MV-4-11 (cell line): ENCODE measurements around the gene EPB41L2.
"Not testable (repeated sequence)": the region's sequence is repeated elsewhere in the genome, so short reads cannot be mapped to it uniquely, and the experiment has no call there.

Experiments used
- DNase-seq: peaks from one replicate; lab custom pipeline; 2025; lab: John Stamatoyannopoulos, UW

EPB41L2 gene

DNA sequence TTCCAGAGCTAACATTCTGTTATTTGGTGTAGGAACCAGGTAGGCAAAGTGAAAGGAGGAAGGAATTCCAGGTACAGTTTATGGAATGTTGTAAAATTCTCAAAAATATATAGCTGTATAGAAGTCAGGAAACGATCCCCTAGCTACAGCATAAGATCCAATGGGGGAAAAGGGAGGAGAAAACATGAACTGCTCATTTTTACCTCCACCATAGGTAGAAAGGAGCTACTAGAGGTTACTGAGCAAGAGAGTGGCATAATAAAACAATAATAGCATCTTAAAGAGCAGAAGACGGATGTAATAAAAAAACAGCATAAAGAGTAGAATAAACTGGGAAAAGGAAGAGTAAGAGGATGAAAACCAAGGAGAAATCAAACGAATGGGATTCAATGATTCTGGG, 26.9 kb downstream of the EPB41L2 start:
- no peak for DNase-seq

- DNase-seq, result no peak
Measured at GRCh38 chr6:131035582-131035981, 27.5 kb downstream of the EPB41L2 start.

- DNase-seq, result no peak
Measured at GRCh38 chr6:131033631-131034030, 29.4 kb downstream of the EPB41L2 start.

DNA sequence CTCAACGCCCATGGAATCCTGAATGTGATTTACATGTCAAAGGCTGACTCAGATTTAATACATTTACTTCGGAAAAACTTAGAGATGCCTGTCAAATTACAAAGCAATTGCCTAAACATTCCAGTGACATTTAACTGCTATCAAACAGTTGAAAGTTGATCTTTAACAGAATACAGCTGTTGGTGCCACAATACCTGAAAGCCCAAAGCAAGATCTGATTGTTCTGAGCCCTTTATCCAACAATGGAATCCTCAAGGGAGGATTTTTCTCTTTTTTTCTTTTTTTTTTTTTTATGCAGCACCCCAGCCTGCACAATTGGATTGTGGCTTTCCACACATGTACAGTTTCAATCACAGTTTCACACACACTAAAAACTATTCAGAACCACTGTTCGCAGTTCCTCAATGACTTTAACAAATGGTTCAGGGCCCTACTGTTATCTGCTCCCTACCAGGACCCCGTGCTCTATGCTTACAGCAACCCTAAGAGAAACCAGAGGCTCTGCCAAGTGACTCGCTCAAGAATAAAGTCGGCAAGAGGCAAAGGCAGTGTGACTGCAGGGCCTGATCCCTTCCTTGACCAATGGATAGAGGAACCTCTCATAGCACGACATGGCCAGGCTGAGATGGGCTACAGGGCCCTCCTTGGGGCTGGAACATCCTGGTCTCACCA, 33.3 kb downstream of the EPB41L2 start:
- no peak for DNase-seq

DNA sequence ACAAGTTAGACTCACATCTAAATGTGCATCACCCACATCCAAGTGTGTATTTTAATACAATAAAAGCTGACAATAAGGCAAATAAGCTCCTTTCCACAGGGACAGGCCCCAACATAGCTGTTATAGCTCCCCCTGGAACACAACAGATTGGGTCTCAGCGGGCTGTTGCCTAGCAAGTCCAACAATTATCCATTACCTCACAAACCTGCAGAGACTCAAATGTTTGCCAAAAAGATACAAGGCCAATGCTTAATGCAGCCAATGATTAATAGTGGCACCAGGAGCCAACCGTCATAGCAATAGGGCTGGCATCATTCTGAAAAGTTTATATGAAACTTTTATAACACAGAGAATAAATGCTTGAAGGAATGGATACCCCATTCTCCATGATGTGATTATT, 35.7 kb downstream of the EPB41L2 start:
- DNase-seq, result no peak

DNA sequence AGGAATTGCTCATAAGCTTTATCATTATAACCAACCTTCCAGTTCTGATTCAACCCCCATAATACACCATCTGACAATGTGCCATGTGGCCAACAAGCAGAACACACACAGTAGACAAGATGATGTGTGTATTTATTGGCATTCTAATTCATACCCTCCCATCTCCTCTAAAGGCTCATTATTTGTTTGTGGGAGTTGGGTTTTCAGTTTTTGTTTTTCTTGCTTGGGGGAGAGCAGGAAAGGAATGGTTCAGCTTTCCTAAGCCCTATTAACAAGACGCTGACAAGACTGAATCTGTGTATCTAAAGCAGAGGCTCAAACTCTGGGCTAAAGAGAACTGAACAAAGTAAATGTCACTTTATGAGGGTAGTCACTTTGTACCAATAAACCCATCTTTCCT, 36.8 kb downstream of the EPB41L2 start:
- no peak for DNase-seq

DNA sequence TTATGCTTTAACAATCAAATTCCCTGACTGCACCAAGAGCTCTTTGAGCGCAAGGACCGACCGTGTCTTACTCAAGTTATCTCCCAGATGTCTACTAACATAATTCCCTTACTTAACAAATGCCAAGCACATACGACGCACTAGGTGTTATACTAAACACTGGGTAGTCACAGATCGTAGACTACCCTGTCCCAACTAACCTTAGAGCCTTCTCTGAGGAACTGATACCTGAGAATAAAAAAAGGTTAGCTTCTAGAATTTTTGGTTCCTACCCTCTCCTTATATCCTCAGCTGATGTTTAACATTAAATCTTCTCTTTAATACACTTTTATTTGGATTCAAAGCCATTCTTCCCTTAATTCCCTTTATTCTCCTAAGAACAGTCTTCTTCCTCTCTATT, 38.5 kb downstream of the EPB41L2 start:
- no peak for DNase-seq

DNA sequence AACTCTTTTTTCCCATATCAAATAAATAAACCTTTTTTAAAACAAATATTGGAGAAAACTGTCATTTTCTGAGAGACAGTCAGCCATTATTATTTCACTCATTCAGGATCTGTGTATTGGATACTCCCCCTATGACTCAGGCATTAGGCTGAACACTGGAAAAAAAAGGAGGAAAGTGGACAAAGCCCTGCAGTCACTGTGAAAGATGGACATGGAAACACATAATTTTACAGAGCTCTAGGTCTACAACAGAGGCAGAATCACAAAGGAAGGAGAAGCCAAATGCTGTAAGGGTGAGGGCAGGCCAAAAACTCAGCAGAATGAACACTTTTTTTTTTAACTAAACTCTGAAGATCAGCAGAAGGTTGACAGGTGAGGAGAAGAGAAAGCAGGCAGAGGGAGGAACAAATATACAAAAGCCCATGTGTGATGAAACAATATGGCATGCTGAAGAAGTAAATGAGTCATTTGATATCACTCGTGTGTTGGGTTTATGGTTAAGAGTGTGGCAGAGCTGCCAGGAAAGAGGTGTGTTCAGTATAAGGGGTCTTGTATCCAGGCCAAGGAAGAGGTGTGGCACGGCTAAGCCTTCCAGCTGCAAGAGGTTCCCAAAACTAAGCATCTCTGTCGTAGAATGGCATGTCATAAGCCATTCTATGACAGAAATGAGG, 39.1 kb downstream of the EPB41L2 start:
- DNase-seq, result no peak

DNA sequence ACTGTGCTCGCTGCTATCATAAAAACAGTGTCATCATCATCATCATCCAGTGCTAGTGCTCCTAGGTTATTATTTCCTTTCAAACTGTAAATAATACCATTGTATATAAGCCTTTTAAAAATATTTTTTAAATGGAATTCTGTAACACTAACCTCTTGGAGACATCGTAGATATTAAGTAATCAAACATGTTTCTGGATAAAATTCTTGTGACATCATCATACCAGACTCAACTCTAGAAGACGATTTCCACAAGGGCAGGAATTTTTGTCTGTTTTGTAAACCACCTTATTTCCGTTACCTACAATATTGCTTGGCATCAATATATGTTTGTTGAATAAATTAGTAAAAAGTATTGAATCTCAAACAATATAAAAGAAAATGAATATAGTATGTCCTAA, 40.4 kb downstream of the EPB41L2 start:
- DNase-seq, result no peak

DNA sequence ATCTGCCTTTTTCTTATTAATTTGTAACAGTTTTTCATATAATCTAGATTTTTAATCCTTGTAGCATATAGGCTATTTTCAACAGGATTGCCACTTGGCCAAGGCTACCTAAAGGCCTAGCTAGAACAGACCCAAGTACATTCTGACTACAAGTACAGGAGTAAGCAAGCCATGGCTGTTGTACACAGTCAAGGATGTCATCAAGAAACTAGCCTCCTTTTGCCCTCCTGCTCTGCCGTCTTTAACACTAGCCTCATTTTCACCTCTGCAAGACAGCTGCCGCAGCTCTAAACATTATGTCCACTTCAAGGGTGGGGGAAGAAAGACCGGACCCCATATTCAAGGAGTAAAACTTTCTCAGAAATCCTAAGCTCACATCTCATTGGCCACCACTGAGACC, 45.1 kb downstream of the EPB41L2 start:
- DNase-seq, result no peak

DNA sequence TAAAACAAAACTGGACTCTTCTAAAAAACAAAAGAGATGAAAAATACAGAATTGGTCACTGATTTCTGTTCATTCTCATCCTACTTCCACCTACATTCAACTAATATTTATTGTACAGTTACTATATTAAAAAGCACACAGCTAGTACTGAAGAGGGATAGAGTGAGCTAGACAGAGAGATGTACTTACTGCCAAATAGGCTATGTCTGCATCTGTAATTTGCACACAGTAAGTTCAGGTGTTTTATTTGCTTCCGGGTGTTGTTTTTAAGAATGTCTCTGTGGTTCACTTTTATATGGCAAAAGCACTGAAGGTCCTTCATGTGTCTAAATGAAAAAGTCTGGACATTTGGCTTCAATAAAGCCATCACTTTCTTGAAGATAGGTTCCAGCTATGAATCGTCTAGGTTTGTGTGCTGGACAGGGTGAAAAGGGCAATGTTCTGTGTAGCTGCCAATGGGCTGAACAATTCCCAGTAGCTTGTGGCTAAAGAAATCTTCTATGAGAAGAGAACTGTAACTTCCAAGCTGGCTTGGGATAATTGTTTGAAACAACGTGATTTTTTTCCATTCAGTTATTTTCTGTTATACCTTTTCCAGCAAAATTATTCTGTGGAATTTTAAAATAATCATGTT, 47.3 kb downstream of the EPB41L2 start:
- no peak for DNase-seq

DNA sequence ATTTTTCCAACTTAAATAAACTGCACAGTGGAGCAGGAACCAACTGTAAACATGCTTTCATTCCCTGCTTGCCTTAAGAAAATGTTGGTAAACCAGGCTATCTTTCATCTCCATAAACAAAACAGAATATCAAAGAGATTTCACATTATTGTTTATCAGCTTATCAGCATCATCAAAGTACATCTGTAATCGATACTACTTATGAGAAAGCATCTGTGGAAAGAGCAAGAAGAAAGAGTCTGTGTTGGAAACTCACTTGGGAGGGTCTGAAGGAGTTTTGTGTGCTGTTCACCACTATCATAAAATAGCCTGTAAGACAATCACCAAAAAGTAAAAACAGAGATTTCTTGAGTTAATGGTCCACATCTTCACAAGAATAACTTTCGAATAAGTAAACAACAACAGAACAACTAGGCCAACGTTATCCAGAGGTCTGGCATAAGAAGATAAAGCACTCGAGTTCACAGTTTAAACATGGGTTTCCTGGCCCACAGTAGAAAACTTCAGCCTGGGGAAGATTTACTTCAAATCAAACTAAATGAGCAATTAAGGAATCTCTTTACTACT, 47.9 kb downstream of the EPB41L2 start:
- DNase-seq, result no peak

DNA sequence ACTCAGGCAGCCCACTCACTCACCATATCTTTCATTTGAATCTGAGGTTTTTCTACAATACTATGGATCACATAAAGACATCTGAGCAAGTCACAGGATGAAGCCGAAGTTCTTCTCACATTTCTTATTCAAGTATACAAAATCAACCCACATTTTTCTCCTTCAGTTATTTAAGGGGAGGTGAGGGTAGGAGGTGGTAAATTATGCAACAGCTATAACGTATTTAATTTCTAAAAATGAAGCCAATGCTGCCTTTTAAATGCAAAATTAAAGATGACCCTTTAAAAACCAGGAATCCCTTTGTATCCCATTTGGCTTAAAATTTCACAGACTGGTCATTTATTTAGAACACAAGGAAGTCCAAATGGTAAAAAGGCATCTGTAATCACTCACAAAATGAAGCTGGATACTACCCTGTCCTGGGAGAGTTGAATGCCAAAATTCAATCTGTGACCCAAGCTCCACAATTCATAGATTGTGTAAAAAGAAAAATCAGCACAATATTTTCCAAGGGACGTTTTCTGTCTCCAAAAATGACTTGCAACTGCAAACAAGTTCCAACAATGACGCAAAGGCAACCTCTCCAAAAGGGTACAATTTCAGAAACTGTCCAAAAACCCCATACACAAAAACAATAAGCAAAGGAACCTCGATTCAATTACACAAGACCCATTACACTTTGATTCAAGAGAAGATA, 48.8 kb downstream of the EPB41L2 start:
- DNase-seq, result no peak

- DNase-seq, result no peak
Measured at GRCh38 chr6:131013495-131013894, 49.5 kb downstream of the EPB41L2 start.

DNA sequence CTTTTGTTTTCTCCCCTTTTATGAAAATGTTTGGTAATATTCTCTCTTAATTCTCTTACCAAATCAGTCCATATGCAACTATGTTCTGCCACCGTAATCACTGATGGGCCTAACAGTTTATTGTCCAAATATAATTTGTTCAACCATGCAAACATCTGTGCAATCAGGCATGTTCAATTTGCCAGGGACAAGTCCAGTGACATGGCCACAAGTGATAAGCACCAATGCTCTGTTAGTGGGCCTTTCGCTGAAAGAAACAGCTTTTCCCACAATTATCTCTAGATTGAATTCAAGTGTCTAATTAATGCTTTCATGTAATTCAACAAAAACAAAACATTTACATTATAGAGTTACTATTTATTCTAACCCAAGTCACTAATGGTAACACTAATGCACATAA, 53.3 kb downstream of the EPB41L2 start:
- no peak for DNase-seq

DNA sequence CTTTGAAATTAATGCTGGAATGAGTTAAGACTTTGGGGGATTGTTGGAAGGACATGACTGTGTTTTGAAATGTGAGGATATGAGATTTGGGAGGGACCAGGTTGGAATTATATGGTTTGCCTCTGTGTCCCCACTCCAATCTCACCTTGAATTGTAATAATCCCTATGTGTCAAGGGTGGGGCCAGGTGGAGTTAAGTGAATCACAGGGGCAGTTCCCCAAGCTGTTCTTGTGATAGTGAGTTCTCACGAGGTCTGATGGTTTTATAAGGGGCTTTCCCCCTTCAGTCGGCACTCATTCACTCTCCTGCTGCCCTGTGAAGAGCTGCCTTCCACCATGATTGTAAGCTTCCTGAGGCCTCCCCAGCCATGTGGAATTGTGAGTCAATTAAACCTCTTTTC, 54.1 kb downstream of the EPB41L2 start:
- not testable (repeated sequence) for DNase-seq

GRCh38 chr6:131007964-131008363, 55.1 kb downstream of the EPB41L2 start:
- not testable (repeated sequence) for DNase-seq

- no peak for DNase-seq
Measured at GRCh38 chr6:131007286-131007685, 55.8 kb downstream of the EPB41L2 start.

- DNase-seq, result no peak
Measured at GRCh38 chr6:131005439-131006016, 57.5 kb downstream of the EPB41L2 start.

GRCh38 chr6:131004936-131005335, 58.1 kb downstream of the EPB41L2 start:
- no peak for DNase-seq

DNA sequence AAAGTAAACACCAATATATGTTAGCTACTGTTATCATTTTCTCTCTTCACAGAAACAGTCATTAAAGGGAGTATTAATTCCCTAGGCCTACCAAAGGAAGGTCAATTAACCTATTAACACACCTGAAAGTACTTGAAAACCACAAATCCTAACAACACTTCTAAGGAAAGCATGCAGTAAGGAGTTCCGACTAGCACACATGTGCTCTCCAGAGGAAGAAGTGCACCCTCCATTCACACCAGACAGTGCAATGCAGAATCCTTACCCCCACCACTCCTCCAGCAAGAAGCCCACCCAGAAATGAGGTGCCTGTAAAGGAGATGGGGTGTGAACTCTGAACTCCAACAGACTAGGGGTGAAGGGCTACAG, 58.7 kb downstream of the EPB41L2 start:
- no peak for DNase-seq
